Kasumi-1 (cell line): Measurements from ENCODE around the gene RAB36.

ENCODE experiments used
- DNase-seq, 2 experiments: peaks; one replicate each; lab custom pipeline; 2025; lab: John Stamatoyannopoulos, UW

Gene RAB36

DNA sequence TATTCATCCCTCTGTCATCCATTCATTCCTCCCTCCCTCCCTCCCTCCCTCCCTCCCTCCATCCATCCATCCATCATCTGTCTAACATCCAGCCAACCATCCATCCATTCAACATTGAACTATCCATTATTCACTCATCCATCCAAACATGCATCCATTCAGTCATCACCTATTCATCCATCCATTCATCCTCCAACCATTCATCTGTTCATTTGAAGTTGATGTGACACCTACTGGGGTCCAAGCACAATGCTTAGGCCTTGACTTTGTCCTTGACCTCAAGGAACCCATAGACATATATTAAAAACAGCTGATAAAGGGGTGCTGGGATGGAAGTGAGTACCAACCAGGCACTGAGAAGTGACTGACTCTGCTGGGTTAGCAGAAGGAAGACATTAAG lies 61.6 kb downstream of the RAB36 start:
- no peak for DNase-seq

DNA sequence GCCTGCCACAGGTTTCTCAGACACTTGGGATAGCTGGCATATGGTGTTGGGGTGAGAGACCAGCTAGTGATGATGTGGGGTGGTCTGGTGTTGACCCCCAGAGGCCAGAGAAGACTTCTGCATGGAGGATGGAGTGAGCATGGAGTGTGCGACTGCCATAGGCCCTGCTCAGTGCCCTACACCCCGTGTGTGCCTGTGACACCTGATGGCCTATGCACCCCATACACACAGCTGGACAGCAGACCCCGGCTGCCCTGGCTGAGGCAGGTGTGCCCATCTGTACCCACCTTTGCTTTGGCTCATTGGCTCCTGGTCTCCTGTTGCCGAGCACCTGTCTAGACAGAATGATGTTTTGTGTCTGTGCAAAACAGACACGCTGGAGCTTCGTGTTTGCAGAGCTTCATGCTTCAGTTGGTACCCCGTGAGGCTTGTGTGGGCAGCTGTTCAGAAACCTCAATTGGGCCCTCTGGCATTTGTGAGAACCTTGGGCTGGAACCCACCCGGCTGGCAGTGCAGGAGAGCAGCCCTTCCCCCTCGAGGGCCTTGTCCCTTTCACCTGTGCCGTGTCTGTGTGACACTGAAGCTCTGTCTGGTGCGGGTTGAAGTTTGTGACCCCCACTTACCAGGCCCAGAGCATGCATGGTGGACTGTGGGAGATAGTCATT lies 62.6 kb downstream of the RAB36 start:
- DNase-seq: no peak

- no peak for DNase-seq
Measured at GRCh38 chr22:23210428-23211170, 65.3 kb downstream of the RAB36 start.

DNA sequence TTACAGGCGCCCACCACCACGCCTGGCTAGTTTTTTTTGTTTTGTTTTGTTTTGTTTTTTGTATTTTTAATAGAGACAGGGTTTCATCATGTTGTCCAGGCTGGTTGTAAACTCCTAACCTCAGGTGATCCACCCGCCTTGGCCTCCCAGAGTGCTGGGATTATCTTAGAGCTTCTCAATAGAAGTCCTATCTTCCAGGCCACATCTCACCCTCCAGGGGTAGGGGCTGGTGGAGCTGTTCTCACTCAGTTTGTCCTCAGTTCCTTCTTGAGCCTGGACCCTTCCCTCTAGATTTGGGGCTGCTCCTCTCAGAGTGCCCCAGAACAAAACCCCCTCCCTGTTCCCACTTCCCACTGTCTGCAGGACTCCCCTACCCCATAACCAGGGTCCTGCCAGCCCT lies 66.3 kb downstream of the RAB36 start:
- DNase-seq: no peak

DNA sequence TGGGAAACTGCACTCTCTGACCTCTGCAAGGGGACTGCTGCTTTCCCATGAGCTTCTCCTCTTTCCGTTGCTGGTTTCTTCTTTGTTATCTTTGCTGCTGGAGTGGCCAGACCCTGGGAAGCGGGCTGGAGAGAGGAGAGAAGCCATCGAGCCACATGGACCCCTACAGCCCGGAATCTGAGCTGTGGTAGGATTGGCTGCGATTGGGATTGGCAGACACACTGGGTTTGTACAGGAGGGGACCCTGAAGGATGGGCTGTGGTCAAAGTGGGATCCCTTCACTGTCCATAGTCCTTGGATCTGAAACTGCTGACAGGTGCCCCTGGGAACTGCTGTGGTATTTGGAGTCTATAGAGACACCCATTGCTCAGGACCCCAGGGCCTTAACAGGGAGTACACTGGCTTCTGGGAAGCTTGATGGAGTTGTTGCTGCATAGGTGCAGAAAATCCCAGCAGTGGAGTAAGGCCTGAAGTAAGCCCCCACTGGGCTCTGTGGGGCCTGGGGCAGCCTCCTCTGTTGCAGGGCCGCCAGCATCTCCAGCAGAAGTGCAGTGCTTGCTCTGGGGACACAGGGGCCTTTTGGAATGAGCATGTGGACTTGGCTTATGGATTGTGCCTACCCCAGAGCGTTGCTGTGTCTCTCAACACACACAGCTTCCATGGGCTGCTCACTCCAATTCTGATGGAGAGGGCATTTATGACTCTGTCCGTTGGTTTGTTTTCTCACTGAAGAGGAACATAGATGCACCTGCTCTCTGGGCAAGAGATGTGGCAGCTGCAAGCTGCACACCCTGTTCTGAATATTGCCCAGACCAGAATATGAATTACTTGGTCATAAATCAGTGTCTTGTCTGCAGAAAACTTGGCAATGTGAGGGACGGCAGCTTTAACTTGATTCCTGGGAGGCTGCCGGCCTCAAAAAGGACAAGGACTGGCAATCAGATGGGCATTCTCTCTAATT lies 67.1 kb downstream of the RAB36 start:
- no peak for DNase-seq

DNA sequence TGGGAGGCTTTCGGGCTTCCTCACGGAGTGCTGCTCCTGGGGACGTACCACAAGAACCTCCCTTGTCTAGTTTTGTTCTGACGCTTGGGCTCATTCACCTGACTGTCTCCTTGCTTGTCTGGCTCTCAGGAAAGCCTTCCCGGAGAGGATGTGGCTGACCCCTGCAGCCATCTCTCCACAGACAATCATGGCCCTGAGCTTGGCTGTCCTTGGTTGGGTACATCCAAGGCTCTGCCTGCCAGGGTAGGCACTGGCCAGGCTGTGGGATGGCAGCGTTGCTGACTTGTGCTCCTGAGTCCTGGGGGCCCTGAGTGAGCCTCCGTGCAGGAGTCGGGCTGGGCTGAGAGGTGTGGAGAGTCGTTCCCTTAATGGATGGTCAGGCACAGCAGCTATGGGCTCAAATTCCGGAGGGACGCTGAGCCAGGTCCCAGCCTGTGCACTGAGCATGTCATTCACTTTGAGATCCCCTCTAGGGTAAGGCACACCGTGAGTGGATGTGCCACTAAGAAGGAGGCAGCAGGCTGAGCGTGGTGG lies 67.8 kb downstream of the RAB36 start:
- no peak for DNase-seq

DNA sequence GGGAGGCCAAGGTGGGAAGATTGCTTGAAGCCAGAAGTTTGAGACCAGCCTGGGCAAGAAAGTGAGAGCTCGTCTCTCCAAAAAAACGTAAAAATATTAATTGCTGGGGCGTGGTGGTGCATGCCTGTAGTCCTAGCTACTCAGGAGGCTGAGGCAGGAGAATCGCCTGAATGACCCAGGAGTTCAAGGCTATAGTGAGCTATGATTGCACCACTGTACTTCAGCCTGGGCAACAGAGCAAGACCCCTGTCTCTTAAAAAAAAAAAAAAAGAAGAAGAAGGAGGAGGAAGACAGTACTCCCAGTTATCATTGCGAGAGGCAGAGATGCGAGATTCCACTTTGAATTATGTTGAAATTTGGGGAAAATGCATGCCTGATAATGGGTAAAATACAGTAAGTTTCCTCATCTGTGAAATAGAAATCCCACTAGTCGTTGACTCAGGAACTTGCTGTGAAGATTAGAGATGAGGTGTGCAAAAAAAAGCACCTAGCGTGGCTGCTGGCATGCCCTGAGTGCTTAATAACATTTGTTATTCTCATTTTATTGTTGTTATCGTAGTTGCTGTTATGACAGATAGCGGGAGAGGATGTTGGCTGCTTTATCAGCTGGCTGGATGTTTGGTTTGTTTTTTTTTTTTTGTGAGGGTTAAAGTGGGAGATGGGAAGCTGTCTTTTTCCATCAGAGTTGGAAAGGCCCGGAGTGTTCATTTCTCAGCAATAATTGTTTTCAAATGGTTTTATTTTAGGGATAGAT lies 68.5 kb downstream of the RAB36 start:
- DNase-seq: no peak
